Calu3 (cell line): Measurements from ENCODE around the gene EDNRB. TPM values are rescaled to one million over a fixed set of nuclear protein-coding genes. Genes with fewer than 3 reads are reported as not detected.

Source experiments
- BruUV-seq: library from RNA; stranded (reverse); fragments of 400-500 nt; replicated peaks from 2 replicates; lab custom pipeline; 2021; lab: Mats Ljungman, UMichigan
- CTCF ChIA-PET: fragments of 300-600 bp; sonication (Branson Sonifier 250); formaldehyde crosslinking; loops from one replicate; lab custom pipeline; 2022; ENCODE audit warnings: antibody characterized with exemption; lab: Charles Lee
- DNase-seq: peaks from one replicate; pipeline ENCODE4 v3.0.0; 2022
- H3K27ac Mint-ChIP-seq: one replicate; pipeline ENCODE4 v1.8.0; 2022; ENCODE audit warnings: mixed read lengths; ENCODE audit not compliant: unreplicated experiment
- H3K27me3 Mint-ChIP-seq: one replicate; pipeline ENCODE4 v1.8.0; 2022; ENCODE audit warnings: mixed read lengths; ENCODE audit not compliant: unreplicated experiment
- H3K36me3 Mint-ChIP-seq: one replicate; pipeline ENCODE4 v1.8.0; 2022; ENCODE audit warnings: mild to moderate bottlenecking, moderate library complexity, mixed read lengths; ENCODE audit not compliant: insufficient read depth, unreplicated experiment
- H3K4me1 Mint-ChIP-seq: one replicate; pipeline ENCODE4 v1.8.0; 2022; ENCODE audit warnings: mild to moderate bottlenecking, low read depth, mixed read lengths; ENCODE audit not compliant: unreplicated experiment
- H3K4me3 Mint-ChIP-seq: one replicate; pipeline ENCODE4 v1.8.0; 2022; ENCODE audit warnings: mild to moderate bottlenecking, low read depth, moderate library complexity, mixed read lengths; ENCODE audit not compliant: unreplicated experiment
- H3K9me3 Mint-ChIP-seq: one replicate; pipeline ENCODE4 v1.8.0; 2022; ENCODE audit warnings: low read depth, mixed read lengths; ENCODE audit not compliant: unreplicated experiment
- intact Hi-C: fragments of 100-400 bp; cut with micrococcal nuclease; formaldehyde crosslinking; loops from one replicate; pipeline ENCODE4 v1.10.0; 2022; ENCODE audit not compliant: unreplicated experiment
- total RNA-seq: library from RNA; stranded (reverse); gene quantifications from 2 replicates; pipeline ENCODE4 v1.2.3, GENCODE V29; 2022
- TF ChIP-seq, protein P1 (sequence below): fragments of 200-600 bp; IDR thresholded peaks from one replicate; pipeline ENCODE4 v1.8.0; 2022; ENCODE audit warnings: antibody characterized with exemption; ENCODE audit not compliant: unreplicated experiment

EDNRB gene
- total RNA-seq, 1 experiment from 2014 or later: not detected

GRCh38 chr13:77907666-77908341, 10.8 kb downstream of the EDNRB start:
- Mint-ChIP-seq H3K36me3 (no peaks in the 10 kb centered on the region), H3K27ac (no peak overlapping the region), H3K9me3 (peaks cover 1% of the 10 kb centered on the region), H3K27me3 (no peaks in the 10 kb centered on the region), H3K4me3 (no peak overlapping the region), H3K4me1 (no peaks in the 10 kb centered on the region)
- intact Hi-C loops: no loop called here
- TF ChIP-seq, protein P1, sequence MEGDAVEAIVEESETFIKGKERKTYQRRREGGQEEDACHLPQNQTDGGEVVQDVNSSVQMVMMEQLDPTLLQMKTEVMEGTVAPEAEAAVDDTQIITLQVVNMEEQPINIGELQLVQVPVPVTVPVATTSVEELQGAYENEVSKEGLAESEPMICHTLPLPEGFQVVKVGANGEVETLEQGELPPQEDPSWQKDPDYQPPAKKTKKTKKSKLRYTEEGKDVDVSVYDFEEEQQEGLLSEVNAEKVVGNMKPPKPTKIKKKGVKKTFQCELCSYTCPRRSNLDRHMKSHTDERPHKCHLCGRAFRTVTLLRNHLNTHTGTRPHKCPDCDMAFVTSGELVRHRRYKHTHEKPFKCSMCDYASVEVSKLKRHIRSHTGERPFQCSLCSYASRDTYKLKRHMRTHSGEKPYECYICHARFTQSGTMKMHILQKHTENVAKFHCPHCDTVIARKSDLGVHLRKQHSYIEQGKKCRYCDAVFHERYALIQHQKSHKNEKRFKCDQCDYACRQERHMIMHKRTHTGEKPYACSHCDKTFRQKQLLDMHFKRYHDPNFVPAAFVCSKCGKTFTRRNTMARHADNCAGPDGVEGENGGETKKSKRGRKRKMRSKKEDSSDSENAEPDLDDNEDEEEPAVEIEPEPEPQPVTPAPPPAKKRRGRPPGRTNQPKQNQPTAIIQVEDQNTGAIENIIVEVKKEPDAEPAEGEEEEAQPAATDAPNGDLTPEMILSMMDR: no peak
- no peak for DNase-seq
- no TSS peak for BruUV-seq
- CTCF ChIA-PET: no interaction called here

- no peaks in the 10 kb centered on the region for H3K27me3 Mint-ChIP-seq
- CTCF ChIA-PET: no interaction called here
Observed at GRCh38 chr13:77904031-77904430, 14.6 kb downstream of the EDNRB start.

GRCh38 chr13:77903435-77903834, 15.2 kb downstream of the EDNRB start:
- BruUV-seq: no TSS peak
- Mint-ChIP-seq H3K4me1 (no peaks in the 10 kb centered on the region), H3K4me3 (no peak overlapping the region), H3K9me3 (peaks cover 6% of the 10 kb centered on the region), H3K36me3 (no peaks in the 10 kb centered on the region), H3K27ac (no peak overlapping the region), H3K27me3 (no peaks in the 10 kb centered on the region)
- CTCF ChIA-PET: no interaction called here
- DNase-seq: no peak
- TF ChIP-seq, protein P1: no peak
- intact Hi-C loops: no loop called here

More at GRCh38 chr13:77904031-77904430, 14.6 kb downstream of the EDNRB start:
- Mint-ChIP-seq H3K9me3 (peaks cover 6% of the 10 kb centered on the region), H3K4me1 (no peaks in the 10 kb centered on the region), H3K27ac (no peak overlapping the region), H3K36me3 (no peaks in the 10 kb centered on the region), H3K4me3 (no peak overlapping the region)
- DNase-seq: no peak
- intact Hi-C loops: no loop called here
- BruUV-seq: no TSS peak
- TF ChIP-seq, protein P1: no peak

- BruUV-seq: no TSS peak
- CTCF ChIA-PET: no interaction called here
- no peaks in the 10 kb centered on the region for H3K36me3 Mint-ChIP-seq
- intact Hi-C loops: no loop called here
- TF ChIP-seq, protein P1: no peak
- H3K27me3 Mint-ChIP-seq: no peaks in the 10 kb centered on the region
- H3K27ac Mint-ChIP-seq: no peak overlapping the region
- peaks cover 6% of the 10 kb centered on the region for H3K9me3 Mint-ChIP-seq
- no peak for DNase-seq
- H3K4me3 Mint-ChIP-seq: no peak overlapping the region
- no peaks in the 10 kb centered on the region for H3K4me1 Mint-ChIP-seq
Observed at GRCh38 chr13:77902319-77902963, 16.2 kb downstream of the EDNRB start.
